HL-60 (cell line): ENCODE measurements around the gene DCTN2.

ENCODE experiments used
- CTCF ChIP-seq: IDR thresholded peaks from one replicate; pipeline ENCODE4 v1.5.1; 2011; ENCODE audit warnings: low read length, control low read depth, inconsistent platforms; ENCODE audit not compliant: insufficient read depth
- GABPA ChIP-seq: IDR thresholded peaks from 2 replicates; pipeline ENCODE4 v1.6.1; 2012; ENCODE audit warnings: low read depth
- POLR2AphosphoS5 ChIP-seq: IDR thresholded peaks from 2 replicates; pipeline ENCODE4 v1.6.1; 2012; ENCODE audit warnings: low read depth

GRCh38 chr12:57518176-57518919 lies 28.6 kb downstream of the DCTN2 start:
- TF ChIP-seq POLR2AphosphoS5 (no peak; the same call in none of the 2 replicates), CTCF (no peak), GABPA (no peak)
